Stomach (tissue), 4 donors: Measurements from ENCODE around the gene CEMP1.

Experiments
- EP300 ChIP-seq: sonication (generic); formaldehyde crosslinking; IDR thresholded peaks from one replicate; pipeline ENCODE4 v1.6.1; 2017; ENCODE audit warnings: antibody characterized with exemption
- POLR2A ChIP-seq, 4 donors: fragments of 450-650 bp; IDR thresholded peaks; one replicate each; pipeline ENCODE4 v1.6.1; 2016; ENCODE audit warnings: antibody characterized with exemption in 4 of 4, control low read depth in 2 of 4, mild to moderate bottlenecking in 1 of 4, moderate library complexity in 1 of 4
- POLR2AphosphoS5 ChIP-seq, 3 donors: sonication (generic); formaldehyde crosslinking; IDR thresholded peaks; one replicate each; pipeline ENCODE4 v1.6.1; 2016; ENCODE audit warnings: antibody characterized with exemption in 3 of 3

GRCh38 chr16:2489581-2489980 lies 41.6 kb downstream of the CEMP1 start:
- no peak for TF ChIP-seq EP300
- no peak for TF ChIP-seq POLR2AphosphoS5 (IDR thresholded peaks at IDR 0.05)
- no peak for TF ChIP-seq POLR2A (IDR thresholded peaks at IDR 0.05)
